VCaP (cell line): ENCODE data around the gene RAB39A.
A peak's percentile ranks its signal among the peaks of the same experiment; 100 is the strongest.
"Not testable (repeated sequence)": the region's sequence is repeated elsewhere in the genome, so short reads cannot be mapped to it uniquely, and the experiment has no call there.

Source experiments
- H3K27ac ChIP-seq: fragments of 450-650 bp; 2 replicates; pipeline ENCODE4 v1.5.1; 2017
- TF ChIP-seq, protein P1 (sequence below): fragments of 450-650 bp; conservative IDR thresholded peaks from 2 replicates; pipeline ENCODE4 v1.5.1; 2017; ENCODE audit warnings: mild to moderate bottlenecking, moderate library complexity

The RAB39A gene, protein sequence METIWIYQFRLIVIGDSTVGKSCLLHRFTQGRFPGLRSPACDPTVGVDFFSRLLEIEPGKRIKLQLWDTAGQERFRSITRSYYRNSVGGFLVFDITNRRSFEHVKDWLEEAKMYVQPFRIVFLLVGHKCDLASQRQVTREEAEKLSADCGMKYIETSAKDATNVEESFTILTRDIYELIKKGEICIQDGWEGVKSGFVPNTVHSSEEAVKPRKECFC

DNA sequence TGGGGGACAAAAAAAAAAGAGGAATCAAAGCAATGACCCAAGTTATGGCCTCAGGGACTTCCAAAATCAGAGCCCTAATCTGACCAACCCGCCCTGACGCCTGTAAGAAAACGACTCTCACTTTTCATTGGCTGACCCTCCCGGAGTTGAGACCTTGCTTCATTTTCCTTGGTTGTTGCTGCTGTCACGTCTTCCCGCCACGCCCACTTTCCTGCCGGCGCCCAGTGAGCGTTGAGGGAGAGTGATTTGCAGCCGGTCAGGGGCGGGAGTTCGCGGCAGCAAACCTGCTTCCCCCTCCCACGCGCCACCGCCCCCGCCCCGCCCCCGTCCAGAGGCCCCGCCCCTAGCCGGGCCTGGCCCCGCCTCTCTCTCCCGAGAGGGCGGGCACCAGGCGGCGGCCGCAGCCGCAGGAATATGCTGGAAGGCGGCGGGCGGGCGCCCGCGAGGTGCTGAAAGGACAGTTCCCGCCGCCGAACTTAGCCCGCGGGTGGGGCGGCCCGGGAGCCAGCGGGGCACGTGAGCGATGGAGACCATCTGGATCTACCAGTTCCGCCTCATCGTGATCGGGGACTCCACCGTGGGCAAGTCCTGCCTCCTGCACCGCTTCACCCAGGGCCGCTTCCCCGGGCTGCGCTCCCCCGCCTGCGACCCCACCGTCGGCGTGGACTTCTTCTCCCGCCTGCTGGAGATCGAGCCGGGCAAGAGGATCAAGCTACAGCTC lies at the start of gene RAB39A:
TSS of gene RAB39A (plus strand) at position 403 of the 721 bp plus-strand sequence. CDS start at position 524, 121 bp downstream.
- TF ChIP-seq, protein P1, sequence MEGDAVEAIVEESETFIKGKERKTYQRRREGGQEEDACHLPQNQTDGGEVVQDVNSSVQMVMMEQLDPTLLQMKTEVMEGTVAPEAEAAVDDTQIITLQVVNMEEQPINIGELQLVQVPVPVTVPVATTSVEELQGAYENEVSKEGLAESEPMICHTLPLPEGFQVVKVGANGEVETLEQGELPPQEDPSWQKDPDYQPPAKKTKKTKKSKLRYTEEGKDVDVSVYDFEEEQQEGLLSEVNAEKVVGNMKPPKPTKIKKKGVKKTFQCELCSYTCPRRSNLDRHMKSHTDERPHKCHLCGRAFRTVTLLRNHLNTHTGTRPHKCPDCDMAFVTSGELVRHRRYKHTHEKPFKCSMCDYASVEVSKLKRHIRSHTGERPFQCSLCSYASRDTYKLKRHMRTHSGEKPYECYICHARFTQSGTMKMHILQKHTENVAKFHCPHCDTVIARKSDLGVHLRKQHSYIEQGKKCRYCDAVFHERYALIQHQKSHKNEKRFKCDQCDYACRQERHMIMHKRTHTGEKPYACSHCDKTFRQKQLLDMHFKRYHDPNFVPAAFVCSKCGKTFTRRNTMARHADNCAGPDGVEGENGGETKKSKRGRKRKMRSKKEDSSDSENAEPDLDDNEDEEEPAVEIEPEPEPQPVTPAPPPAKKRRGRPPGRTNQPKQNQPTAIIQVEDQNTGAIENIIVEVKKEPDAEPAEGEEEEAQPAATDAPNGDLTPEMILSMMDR = no peak
- peak within 1 kb of the TSS; percentile 94 for H3K27ac ChIP-seq

DNA sequence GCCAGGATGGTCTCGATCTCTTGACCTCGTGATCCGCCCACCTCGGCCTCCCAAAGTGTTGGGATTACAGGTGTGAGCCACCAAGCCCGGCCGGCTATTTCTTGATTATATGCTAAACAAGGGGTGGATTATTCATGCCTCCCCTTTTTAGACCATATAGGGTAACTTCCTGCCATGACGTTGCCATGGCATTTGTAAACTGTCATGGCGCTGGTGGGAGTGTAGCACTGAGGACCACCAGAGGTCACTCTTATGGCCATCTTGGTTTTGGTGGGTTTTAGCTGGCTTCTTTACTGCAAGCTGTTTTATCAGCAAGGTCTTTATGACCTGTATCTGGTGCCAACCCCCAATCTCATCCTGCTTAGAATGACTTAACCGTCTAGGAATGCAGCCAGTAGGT lies 46.8 kb upstream of the RAB39A start:
- H3K27ac ChIP-seq = not testable (repeated sequence)

- H3K27ac ChIP-seq = no peak overlapping the region
- TF ChIP-seq, protein P1 = no peak
These were observed 46.0 kb upstream of the RAB39A start for GRCh38 chr11:107882095-107882820.

- TF ChIP-seq, protein P1 = peak; percentile 83
- H3K27ac ChIP-seq = no peak overlapping the region
These were observed 30.0 kb upstream of the RAB39A start for GRCh38 chr11:107898270-107898669.

- no peak overlapping the region for H3K27ac ChIP-seq
- TF ChIP-seq, protein P1 = no peak
These were observed 20.0 kb upstream of the RAB39A start for GRCh38 chr11:107908211-107908610.

DNA sequence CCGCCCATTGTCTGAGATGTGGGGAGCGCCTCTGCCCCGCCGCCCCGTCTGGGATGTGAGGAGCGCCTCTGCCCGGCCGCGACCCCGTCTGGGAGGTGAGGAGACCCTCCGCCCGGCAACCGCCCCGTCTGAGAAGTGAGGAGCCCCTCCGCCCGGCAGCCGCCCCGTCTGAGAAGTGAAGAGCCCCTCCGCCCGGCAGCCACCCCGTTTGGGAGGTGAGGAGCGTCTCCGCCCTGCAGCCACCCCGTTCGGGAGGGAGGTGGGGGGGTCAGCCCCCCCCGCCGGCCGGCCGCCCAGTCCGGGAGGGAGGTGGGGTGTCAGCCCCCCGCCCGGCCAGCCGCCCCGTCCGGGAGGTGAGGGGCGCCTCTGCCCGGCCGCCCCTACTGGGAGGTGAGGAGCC lies 15.8 kb upstream of the RAB39A start:
- not testable (repeated sequence) for H3K27ac ChIP-seq

DNA sequence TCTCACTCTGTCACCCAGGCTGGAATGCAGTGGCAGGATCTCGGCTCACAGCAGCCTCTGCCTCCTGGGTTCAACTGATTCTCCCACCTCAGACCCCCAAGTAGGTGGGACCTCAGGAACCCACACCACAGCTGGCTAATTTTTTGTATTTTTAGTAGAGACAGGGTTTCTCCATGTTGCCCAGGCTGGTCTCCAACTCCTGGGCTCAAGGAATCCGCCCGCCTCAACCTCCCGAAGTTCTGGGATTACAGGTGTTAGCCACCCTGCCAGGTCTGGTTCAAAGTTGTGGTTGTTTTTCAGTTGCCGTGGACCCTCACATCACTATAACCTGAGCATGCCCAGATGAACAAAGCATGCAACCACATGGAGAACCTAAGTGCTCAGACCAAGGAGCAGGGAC lies 13.0 kb upstream of the RAB39A start:
- H3K27ac ChIP-seq = no peak overlapping the region
- TF ChIP-seq, protein P1 = no peak

DNA sequence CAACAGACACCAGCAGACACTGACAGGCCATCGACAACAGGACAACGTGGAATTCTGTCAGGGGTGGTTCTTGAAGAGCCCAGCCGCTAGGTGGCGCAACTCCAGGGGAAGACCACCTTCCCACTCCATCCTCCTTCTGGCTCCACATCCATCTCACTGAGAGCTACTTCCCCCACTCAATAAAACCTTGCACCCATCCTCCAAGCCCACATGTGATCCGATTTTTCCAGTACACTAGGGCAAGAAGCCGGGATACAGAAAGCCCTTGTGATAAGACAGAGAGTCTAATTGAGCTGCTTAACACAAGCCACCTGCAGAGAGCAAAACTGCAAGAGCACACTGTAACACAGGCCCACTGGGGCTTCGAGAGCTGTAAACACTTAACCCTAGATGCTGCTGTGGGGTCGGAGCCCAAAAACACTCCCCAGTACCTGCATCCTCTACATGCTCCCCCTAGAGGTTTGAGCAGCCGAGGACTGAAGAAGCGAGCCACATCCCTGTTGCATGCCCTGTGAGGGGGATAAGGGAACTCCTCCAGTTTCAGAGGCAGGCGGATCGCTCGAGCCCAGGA lies 11.5 kb upstream of the RAB39A start:
- no peak overlapping the region for H3K27ac ChIP-seq
- TF ChIP-seq, protein P1 = peak; percentile 21; the same call in 1 of the 2 replicates
